Measurements from ENCODE around the gene KPNA2. TPM values are rescaled to one million over a fixed set of nuclear protein-coding genes. Genes with fewer than 3 reads are reported as not detected.

Gene KPNA2
- 39.1 TPM for total RNA-seq

GRCh38 chr17:68035523-68036303, at the start of gene KPNA2:
Gene KPNA2, plus strand, starts transcription at chr17:68035735. Its CDS starts 1,398 bp downstream, at chr17:68037133.

GRCh38 chr17:67996301-67997171, 39.0 kb upstream of the KPNA2 start, which contains the start of gene C17orf58:
Gene C17orf58, minus strand, starts transcription at chr17:67996469. Its CDS starts 271 bp downstream, at chr17:67996198.

Other genes with a start within 250 kb of the KPNA2 start
- 304 TPM for gene BPTF, start 210.2 kb upstream of the KPNA2 start, total RNA-seq
- gene C17orf58, start 39.3 kb upstream of the KPNA2 start, total RNA-seq, result 22.5 TPM
- 47.6 TPM for gene AMZ2, start 212.3 kb downstream of the KPNA2 start, total RNA-seq

Data from parietal lobe (tissue), 1 donor.